ENCODE results near the gene LHB. TPM values are rescaled to one million over a fixed set of nuclear protein-coding genes. Genes with fewer than 3 reads are reported as not detected.

LHB gene
- total RNA-seq, 1 donor = not detected

DNA sequence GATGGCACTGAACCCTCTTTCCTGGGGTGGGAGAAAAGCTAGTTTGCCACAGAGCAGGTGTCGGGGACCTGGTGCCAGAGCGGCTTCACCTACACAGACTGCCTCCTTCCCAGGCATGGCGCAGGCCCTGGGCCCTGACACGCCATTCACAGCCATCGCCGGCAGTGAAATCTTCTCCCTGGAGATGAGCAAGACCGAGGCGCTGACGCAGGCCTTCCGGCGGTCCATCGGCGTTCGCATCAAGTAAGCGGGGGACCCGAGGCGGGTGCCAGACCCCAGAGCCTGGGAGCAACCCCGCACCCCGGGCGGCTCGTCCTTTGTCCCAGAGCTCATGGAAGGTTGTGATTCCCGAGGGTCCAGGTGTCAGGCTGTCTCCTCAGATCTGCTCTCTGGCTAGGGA, 10.0 kb downstream of the LHB start:
- TF ChIP-seq CTCF (IDR thresholded peaks at IDR 0.05; ENCODE audit: insufficient read depth, low read depth, low read length) = no peak
- DNase-seq (ENCODE audit: low read depth) = no peak
- H3K4me3 ChIP-seq (ENCODE audit: low read depth, low read length) = no peak overlapping the region

DNA sequence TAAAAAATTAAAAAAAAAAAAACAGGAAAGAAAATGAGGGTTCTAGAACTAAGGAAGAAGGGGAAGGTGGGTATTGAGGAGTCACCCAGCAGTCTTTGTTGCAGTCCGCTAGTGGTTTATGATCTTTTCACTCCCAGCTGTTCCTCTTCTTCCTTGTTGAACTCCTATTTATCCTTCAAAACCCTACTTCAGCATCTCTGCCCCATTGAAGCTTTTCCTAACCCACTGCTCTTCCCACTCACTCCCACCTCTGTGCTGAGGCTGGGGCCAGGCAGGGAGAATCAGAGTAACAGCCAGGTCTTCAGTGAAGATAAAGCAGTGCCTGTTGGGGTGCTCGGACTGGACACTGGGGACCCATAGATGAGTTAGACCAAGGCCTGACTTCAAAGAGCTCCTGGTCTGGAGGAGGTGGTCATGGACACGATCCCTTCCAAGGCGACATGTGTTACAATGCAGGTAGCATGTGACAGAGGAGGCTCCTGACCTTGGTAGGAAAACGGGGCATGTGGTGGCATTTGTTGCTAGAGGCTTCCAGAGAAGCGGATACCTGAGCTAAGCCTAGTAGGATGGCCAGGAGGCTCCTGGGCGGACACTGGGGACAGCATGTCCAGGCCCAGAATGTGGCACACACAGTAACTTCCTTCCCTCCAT, 11.8 kb downstream of the LHB start:
- DNase-seq (ENCODE audit: low read depth) = no peak
- TF ChIP-seq CTCF (IDR thresholded peaks at IDR 0.05; ENCODE audit: insufficient read depth, low read depth, low read length) = no peak

DNA sequence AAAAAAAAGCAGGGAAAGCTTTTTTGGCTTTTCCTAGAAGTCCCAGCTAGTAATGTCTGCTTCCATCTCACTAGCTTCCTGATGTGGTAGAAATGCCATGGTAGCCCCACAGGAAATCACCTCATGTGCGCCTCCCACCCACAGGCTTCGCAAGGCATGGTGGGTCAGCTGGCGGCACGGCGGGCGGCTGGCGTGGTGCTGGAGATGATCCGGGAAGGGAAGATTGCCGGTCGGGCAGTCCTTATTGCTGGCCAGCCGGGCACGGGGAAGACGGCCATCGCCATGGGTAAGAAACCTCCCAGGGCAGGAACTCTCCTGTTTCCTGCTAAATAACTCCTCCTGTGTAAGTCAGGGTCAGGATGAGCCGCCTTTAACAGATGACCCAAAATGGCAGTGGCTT, 12.8 kb downstream of the LHB start:
- DNase-seq (ENCODE audit: low read depth) = no peak
- no peak for TF ChIP-seq CTCF (IDR thresholded peaks at IDR 0.05; ENCODE audit: insufficient read depth, low read depth, low read length)

More for the DNA sequence above, 11.8 kb downstream of the LHB start:
- no peak overlapping the region for H3K4me3 ChIP-seq (ENCODE audit: low read depth, low read length)

GRCh38 chr19:48999481-49000325, 17.2 kb downstream of the LHB start:
- peak; percentile 83 for TF ChIP-seq CTCF (IDR thresholded peaks at IDR 0.05; ENCODE audit: insufficient read depth, low read depth, low read length)
- peak; percentile 60 for DNase-seq (ENCODE audit: low read depth)
- no peak overlapping the region for H3K4me3 ChIP-seq (ENCODE audit: low read depth, low read length)

More for the DNA sequence above, 12.8 kb downstream of the LHB start:
- no peak overlapping the region for H3K4me3 ChIP-seq (ENCODE audit: low read depth, low read length)

- peak; percentile 71 for TF ChIP-seq CTCF (IDR thresholded peaks at IDR 0.05; ENCODE audit: insufficient read depth, low read depth, low read length)
- peak; percentile 47 for DNase-seq (ENCODE audit: low read depth)
- H3K4me3 ChIP-seq (ENCODE audit: low read depth, low read length) = no peak overlapping the region
These were observed 18.9 kb downstream of the LHB start for GRCh38 chr19:48997972-48998371.

DNA sequence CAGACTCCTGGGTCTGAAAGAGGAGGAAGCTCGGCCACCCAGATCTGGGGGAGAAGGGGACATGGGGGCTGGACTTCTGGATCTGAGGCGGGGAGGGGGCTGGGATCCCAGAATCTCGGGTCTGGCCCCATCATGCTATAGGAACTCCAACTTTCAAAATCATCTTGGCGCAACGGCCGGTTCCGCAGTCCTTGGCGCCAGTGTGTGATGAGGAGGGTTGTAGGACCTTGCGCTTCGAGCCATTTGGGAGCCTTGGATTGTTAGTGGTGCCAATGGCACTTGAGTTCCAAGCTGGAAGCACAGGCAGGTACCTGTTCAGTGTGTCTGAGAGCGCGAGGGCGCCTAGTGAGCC, 22.9 kb downstream of the LHB start:
- TF ChIP-seq CTCF (IDR thresholded peaks at IDR 0.05; ENCODE audit: insufficient read depth, low read depth, low read length) = no peak

More for the DNA sequence above, 22.9 kb downstream of the LHB start:
- peak overlapping the region; percentile 95 for H3K4me3 ChIP-seq (ENCODE audit: low read depth, low read length)
- DNase-seq (ENCODE audit: low read depth) = no peak
